GM12864 (cell line): ENCODE results near the gene PLAC8.

Experiments
- DNase-seq: peaks from one replicate; pipeline ENCODE4 v3.0.0-alpha.2; 2011; ENCODE audit warnings: low read depth
- H3K4me3 ChIP-seq: 2 replicates; pipeline ENCODE4 v1.5.1; 2011; ENCODE audit warnings: mild to moderate bottlenecking, low read depth, low read length, control low read depth
- TF ChIP-seq, protein P1 (sequence below): IDR thresholded peaks from 2 replicates; pipeline ENCODE4 v1.5.1; 2011; ENCODE audit warnings: low read depth, mild to moderate bottlenecking, moderate library complexity, low read length, control low read depth, inconsistent platforms; ENCODE audit errors: missing control alignments

PLAC8 gene

GRCh38 chr4:83139514-83140156 is 25.1 kb upstream of the PLAC8 start:
- TF ChIP-seq, protein P1, sequence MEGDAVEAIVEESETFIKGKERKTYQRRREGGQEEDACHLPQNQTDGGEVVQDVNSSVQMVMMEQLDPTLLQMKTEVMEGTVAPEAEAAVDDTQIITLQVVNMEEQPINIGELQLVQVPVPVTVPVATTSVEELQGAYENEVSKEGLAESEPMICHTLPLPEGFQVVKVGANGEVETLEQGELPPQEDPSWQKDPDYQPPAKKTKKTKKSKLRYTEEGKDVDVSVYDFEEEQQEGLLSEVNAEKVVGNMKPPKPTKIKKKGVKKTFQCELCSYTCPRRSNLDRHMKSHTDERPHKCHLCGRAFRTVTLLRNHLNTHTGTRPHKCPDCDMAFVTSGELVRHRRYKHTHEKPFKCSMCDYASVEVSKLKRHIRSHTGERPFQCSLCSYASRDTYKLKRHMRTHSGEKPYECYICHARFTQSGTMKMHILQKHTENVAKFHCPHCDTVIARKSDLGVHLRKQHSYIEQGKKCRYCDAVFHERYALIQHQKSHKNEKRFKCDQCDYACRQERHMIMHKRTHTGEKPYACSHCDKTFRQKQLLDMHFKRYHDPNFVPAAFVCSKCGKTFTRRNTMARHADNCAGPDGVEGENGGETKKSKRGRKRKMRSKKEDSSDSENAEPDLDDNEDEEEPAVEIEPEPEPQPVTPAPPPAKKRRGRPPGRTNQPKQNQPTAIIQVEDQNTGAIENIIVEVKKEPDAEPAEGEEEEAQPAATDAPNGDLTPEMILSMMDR = no peak
- no peak overlapping the region for H3K4me3 ChIP-seq
- no peak for DNase-seq

DNA sequence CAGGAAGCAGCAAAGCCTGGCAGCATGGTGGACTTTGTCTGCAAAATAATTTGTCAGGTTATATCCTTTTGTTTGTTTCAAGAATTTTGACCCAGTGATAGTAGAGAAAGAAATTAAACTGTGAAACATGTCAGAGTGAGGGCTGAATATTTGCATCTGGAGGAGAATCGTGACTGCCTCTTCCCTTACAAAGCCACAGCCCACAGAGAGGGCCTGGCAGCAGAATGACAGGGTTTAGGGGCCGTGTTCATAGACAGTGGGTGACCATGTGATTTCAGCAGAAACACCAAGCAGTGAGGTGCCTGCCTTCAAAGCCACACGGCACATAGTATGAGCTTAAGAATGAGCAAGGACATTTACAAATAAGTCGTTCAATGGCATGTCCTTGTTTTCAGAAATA is 24.4 kb upstream of the PLAC8 start:
- DNase-seq = no peak
- no peak overlapping the region for H3K4me3 ChIP-seq
- TF ChIP-seq, protein P1 = no peak

GRCh38 chr4:83132065-83132464 is 17.5 kb upstream of the PLAC8 start:
- no peak for DNase-seq
- TF ChIP-seq, protein P1 = no peak
- H3K4me3 ChIP-seq = no peak overlapping the region

DNA sequence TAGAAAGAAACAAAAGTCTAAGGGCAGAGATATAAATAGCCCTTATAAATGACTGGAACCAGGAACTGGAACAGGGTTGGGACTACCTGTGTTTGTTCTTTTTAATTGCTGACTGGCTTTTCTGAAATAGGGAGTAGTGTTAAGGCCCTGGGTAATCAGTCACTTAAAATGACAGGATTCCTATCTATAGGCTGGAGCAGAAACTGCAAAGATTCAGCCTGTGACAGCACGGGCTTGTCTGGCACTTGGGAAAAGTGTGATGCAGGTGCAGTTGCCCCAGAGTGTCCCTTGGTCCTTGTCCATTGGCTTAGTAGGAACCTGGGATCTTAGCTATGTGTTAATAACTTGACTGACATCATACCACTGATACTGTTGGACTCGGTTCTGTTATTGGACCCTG is 14.7 kb upstream of the PLAC8 start:
- TF ChIP-seq, protein P1 = no peak
- no peak for DNase-seq
- H3K4me3 ChIP-seq = no peak overlapping the region

DNA sequence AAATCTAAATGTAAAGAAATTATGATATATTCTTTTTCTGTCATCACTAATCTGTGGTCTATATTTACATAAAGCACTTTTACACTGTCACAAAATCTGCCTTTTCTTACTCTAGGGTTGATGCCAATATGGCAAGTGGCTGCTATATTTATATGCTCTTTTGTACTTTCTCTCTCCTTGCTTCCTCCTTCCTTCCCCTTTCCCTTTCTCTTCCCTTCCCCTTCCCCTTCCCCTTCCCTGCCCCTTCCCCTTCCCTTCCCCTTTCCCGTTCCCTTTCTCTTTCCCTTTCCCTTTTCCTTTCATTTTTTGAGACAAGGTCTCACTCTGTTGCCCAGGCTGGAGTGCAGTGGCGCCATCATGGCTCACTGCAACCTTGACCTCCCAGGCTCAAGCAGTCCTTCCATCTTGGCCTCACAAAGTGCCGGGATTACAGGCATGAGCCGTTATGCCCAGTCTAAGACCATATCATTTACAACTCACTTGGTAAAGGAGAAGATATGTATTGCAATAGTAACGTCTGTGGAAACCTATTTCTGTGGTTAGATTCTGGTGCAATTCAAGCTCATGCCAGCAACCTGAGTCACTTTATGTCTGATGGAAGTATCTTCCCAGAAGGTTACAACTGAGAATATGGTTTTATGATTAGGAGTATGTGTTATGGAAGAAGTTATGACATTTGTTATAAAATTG is 13.9 kb upstream of the PLAC8 start:
- TF ChIP-seq, protein P1 = no peak
- DNase-seq = no peak
- no peak overlapping the region for H3K4me3 ChIP-seq

GRCh38 chr4:83125738-83126141 is 11.2 kb upstream of the PLAC8 start:
- no peak for DNase-seq
- no peak overlapping the region for H3K4me3 ChIP-seq
- TF ChIP-seq, protein P1 = no peak

- TF ChIP-seq, protein P1 = no peak
- no peak overlapping the region for H3K4me3 ChIP-seq
- DNase-seq = no peak
Measured at GRCh38 chr4:83124111-83124780, 9.7 kb upstream of the PLAC8 start.
